Endothelial cell of umbilical vein (primary cell): Measurements from ENCODE around the gene SEC61A1. TPM values are rescaled to one million over a fixed set of nuclear protein-coding genes. Genes with fewer than 3 reads are reported as not detected.

Experiments used
- BruUV-seq: library from RNA; stranded (reverse); fragments of 400-500 nt; replicated peaks from 2 replicates; lab custom pipeline; 2021; lab: Mats Ljungman, UMichigan
- CTCF ChIA-PET: fragments of 300-600, 350-600 bp; sonication (Branson Sonifier 250); formaldehyde crosslinking; loops from one replicate; lab custom pipeline; 2021; ENCODE audit warnings: antibody characterized with exemption, inconsistent platforms; lab: Charles Lee
- POLR2A ChIA-PET: fragments of 300-600, 350-600 bp; sonication (Branson Sonifier 250); formaldehyde crosslinking; loops from one replicate; lab custom pipeline; 2021; ENCODE audit warnings: antibody characterized with exemption, inconsistent platforms; lab: Charles Lee
- DNase-seq: peaks from one replicate; pipeline ENCODE4 v3.0.0-alpha.2; 2011; ENCODE audit warnings: low read depth, low spot score
- FAIRE-seq: peaks from 2 replicates; lab custom pipeline; 2011; peaks lifted over from hg19 to GRCh38; lab: Jason Lieb, UNC
- H2AFZ ChIP-seq: 2 replicates; pipeline ENCODE4 v1.6.0; 2012; ENCODE audit warnings: low read depth, low read length, control low read depth, inconsistent platforms
- H3K27ac ChIP-seq: 2 replicates; pipeline ENCODE4 v1.5.1; 2011; ENCODE audit warnings: low read depth, mild to moderate bottlenecking, control low read depth, low read length, moderate library complexity; ENCODE audit not compliant: insufficient read depth
- H3K27me3 ChIP-seq, 2 experiments: 2 replicates each; pipeline versions ENCODE4 v1.6.0 to v1.6.1; 2011; ENCODE audit warnings: low read length in 2 of 2, mixed read lengths in 1 of 2; ENCODE audit not compliant: control insufficient read depth in 2 of 2, insufficient read depth in 2 of 2
- H3K36me3 ChIP-seq, 2 experiments: 2 replicates in 1 of 2; 3 replicates in 1 of 2; pipeline ENCODE4 v1.5.1; 2011; ENCODE audit warnings: low read length in 2 of 2, mild to moderate bottlenecking in 1 of 2, moderate library complexity in 1 of 2; ENCODE audit not compliant: control insufficient read depth in 2 of 2, insufficient read depth in 2 of 2; ENCODE audit errors: extremely low read depth in 1 of 2
- H3K4me1 ChIP-seq: 3 replicates; pipeline ENCODE4 v1.5.1; 2011; ENCODE audit warnings: mild to moderate bottlenecking, low read length; ENCODE audit not compliant: control insufficient read depth, insufficient read depth; ENCODE audit errors: extremely low read depth
- H3K4me2 ChIP-seq: 2 replicates; pipeline ENCODE4 v1.6.1; 2011; ENCODE audit warnings: low read length, control low read depth, mixed read lengths; ENCODE audit not compliant: insufficient read depth
- H3K4me3 ChIP-seq, 3 experiments: fragments of 200-600 bp in 1 of 3; sonication (generic), shearing (Covaris generic) in 1 of 3; replicated peaks in 1 of 3; 2 replicates each; pipeline ENCODE4 v1.5.1; 2011 to 2016; ENCODE audit warnings: control low read depth in 3 of 3, low read length in 3 of 3, mild to moderate bottlenecking in 2 of 3, inconsistent platforms in 1 of 3, low read depth in 1 of 3, moderate library complexity in 1 of 3; ENCODE audit not compliant: insufficient read depth in 1 of 3
- H3K79me2 ChIP-seq: 2 replicates; pipeline ENCODE4 v1.6.0; 2012; ENCODE audit warnings: low read length, inconsistent platforms; ENCODE audit not compliant: control insufficient read depth, insufficient read depth
- H3K9ac ChIP-seq: replicated peaks from 2 replicates; pipeline ENCODE3; 2011; ENCODE audit warnings: low read length, control low read depth; ENCODE audit not compliant: insufficient read depth; ENCODE audit errors: extremely low read depth
- H3K9me1 ChIP-seq: replicated peaks from 3 replicates; pipeline ENCODE4 v1.6.0; 2011; ENCODE audit warnings: mild to moderate bottlenecking, low read length; ENCODE audit not compliant: control insufficient read depth, insufficient read depth; ENCODE audit errors: extremely low read depth
- H3K9me3 ChIP-seq: replicated peaks from 2 replicates; pipeline ENCODE4 v1.5.1; 2012; ENCODE audit warnings: low read length, inconsistent platforms; ENCODE audit not compliant: control insufficient read depth, insufficient read depth
- H4K20me1 ChIP-seq: replicated peaks from 2 replicates; pipeline ENCODE3; 2011; ENCODE audit warnings: mild to moderate bottlenecking, low read length; ENCODE audit not compliant: control insufficient read depth, insufficient read depth; ENCODE audit errors: extremely low read depth
- CTCF ChIP-seq, 2 donors: IDR thresholded peaks; 1 replicate in 1 of 2; 2 replicates in 1 of 2; pipeline ENCODE4 v1.5.1; 2011; ENCODE audit warnings: low read length in 2 of 2, mild to moderate bottlenecking in 2 of 2, moderate library complexity in 2 of 2, control low read depth in 1 of 2, inconsistent platforms in 1 of 2, low read depth in 1 of 2; ENCODE audit not compliant: insufficient read depth in 1 of 2; ENCODE audit errors: extremely low read depth in 1 of 2
- EZH2 ChIP-seq: IDR thresholded peaks from 2 replicates; pipeline ENCODE4 v1.6.1; 2012; ENCODE audit warnings: borderline replicate concordance, low read depth, mild to moderate bottlenecking, moderate library complexity, low read length, inconsistent platforms; ENCODE audit not compliant: severe bottlenecking
- FOS ChIP-seq: IDR thresholded peaks from 2 replicates; pipeline ENCODE4 v1.6.1; 2011; ENCODE audit warnings: mild to moderate bottlenecking, low read length, moderate library complexity, borderline replicate concordance; ENCODE audit not compliant: insufficient read depth
- GATA2 ChIP-seq: IDR thresholded peaks from 2 replicates; pipeline ENCODE4 v1.7.0; 2011; ENCODE audit warnings: low read depth, mild to moderate bottlenecking, moderate library complexity, mixed read lengths, low read length; ENCODE audit not compliant: insufficient read length, insufficient read depth
- JUN ChIP-seq: IDR thresholded peaks from 2 replicates; pipeline ENCODE4 v1.6.1; 2011; ENCODE audit warnings: borderline replicate concordance, low read depth; ENCODE audit not compliant: insufficient read length, insufficient read depth
- MYC ChIP-seq: IDR thresholded peaks from one replicate; pipeline ENCODE4 v1.6.1; 2011; ENCODE audit warnings: mild to moderate bottlenecking, low read depth, low read length
- POLR2A ChIP-seq: IDR thresholded peaks from 2 replicates; pipeline ENCODE4 v1.6.1; 2012; ENCODE audit warnings: low read depth, mild to moderate bottlenecking, control low read depth, low read length
- POLR2AphosphoS5 ChIP-seq: IDR thresholded peaks from 2 replicates; pipeline ENCODE4 v1.6.1; 2012; ENCODE audit warnings: low read depth, mild to moderate bottlenecking, control low read depth, low read length, moderate library complexity; ENCODE audit not compliant: insufficient read depth
- dilution Hi-C: fragments of 300-500 bp; cut with MboI; formaldehyde crosslinking; loops from one replicate; pipeline ENCODE4 v1.15.0; 2019; ENCODE audit warnings: low sequenced_read_pairs; ENCODE audit not compliant: extremely low pct_ligation_motif_present
- intact Hi-C: fragments of 100-400 bp; cut with micrococcal nuclease; formaldehyde crosslinking; loops from one replicate; pipeline ENCODE4 v1.10.0; 2022
- polyA plus RNA-seq, 4 experiments: library from polyadenylated mRNA; depleted of rRNA in 3 of 4; stranded (reverse) in 3 of 4; unstranded in 1 of 4; fragments of >200 nt; gene quantifications; 2 replicates each; pipeline versions ENCODE4 v1.2.1 to v1.2.3, GENCODE V29; 2011 to 2012; ENCODE audit warnings: missing spikeins in 1 of 4
- total RNA-seq: library from RNA; stranded (reverse); gene quantifications from 2 replicates; pipeline ENCODE4 v1.2.3, GENCODE V29; 2021
- TF ChIP-seq, protein P1 (sequence below): IDR thresholded peaks from 2 replicates; pipeline ENCODE4 v1.6.1; 2011; ENCODE audit not compliant: insufficient read depth, insufficient read length

The SEC61A1 gene
- total and polyA plus RNA-seq, 2 donors (not counting 3 experiments of a cell fraction or from before 2014, with no cell fraction given): 307 to 312 TPM

GRCh38 chr3:128016502-128016901 lies 35.7 kb upstream of the SEC61A1 start:
- no peak overlapping the region for H3K4me2 ChIP-seq
- H3K79me2 ChIP-seq: no peaks in the 10 kb centered on the region
- H2AFZ ChIP-seq: no peak overlapping the region
- CTCF ChIA-PET: interaction anchor here (0.7 to 1.6 kb wide), 2 partner anchors 10 to 20 kb away, joined by 4 read pairs; no protein-coding TSS in a partner anchor
- dilution Hi-C loops: no loop called here
- H3K9ac ChIP-seq: no peak overlapping the region
- no peaks in the 10 kb centered on the region for H3K9me1 ChIP-seq
- H3K4me3 ChIP-seq: no peak overlapping the region
- BruUV-seq: no TSS peak
- peaks cover 0 to 5% of the 10 kb centered on the region in 2 experiments for H3K27me3 ChIP-seq
- intact Hi-C loops: no loop called here
- TF ChIP-seq JUN: no peak
- TF ChIP-seq CTCF (IDR thresholded peaks at IDR 0.05; ENCODE audit: extremely low read depth in 1 of 2, insufficient read depth in 1 of 2, low read depth in 1 of 2, low read length in 2 of 2): no peak
- TF ChIP-seq POLR2A: no peak
- no peak for TF ChIP-seq MYC
- no peak for TF ChIP-seq EZH2
- H3K27ac ChIP-seq: no peak overlapping the region
- H4K20me1 ChIP-seq: no peaks in the 10 kb centered on the region
- FAIRE-seq (no peak), DNase-seq (no peak)
- H3K36me3 ChIP-seq: no peaks in the 10 kb centered on the region
- POLR2A ChIA-PET: no interaction called here
- H3K9me3 ChIP-seq: no peaks in the 10 kb centered on the region
- no peaks in the 10 kb centered on the region for H3K4me1 ChIP-seq

DNA sequence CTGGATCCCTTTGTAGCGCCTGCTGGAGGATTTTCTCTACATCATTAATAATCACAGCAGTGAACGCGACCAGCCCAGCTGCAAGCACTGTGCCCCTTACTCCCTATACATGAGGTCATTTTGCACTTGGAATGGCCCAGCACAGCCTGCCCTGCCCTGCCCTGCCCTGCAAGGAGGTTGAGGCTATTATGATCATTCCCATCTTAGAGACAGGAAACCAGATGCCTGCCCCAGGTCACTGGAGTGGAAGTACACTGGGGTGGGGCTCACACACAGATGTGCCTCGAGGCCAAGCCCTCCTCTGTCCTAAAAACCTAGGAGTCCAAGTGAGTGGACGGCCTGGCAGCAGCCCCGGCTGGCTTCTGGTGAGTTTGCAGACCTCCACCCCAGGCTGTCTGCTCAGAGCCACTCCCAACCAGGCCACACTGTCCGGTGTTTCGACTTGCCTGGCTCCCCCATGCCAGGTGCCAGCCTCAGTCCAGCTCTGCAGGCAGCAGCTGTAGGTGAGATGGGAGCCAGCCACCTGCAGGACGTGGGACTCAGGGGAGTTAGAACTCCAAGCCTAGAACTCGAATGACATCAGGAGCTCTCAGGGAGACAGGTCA lies 30.4 kb upstream of the SEC61A1 start:
- Histone ChIP-seq H2AFZ (no peak overlapping the region), H3K9me3 (no peaks in the 10 kb centered on the region), H3K79me2 (no peaks in the 10 kb centered on the region), H3K9me1 (no peaks in the 10 kb centered on the region), H3K36me3 (no peaks in the 10 kb centered on the region), H3K4me1 (no peaks in the 10 kb centered on the region), H3K4me3 (no peak overlapping the region), H3K9ac (no peak overlapping the region), H3K27ac (no peak overlapping the region), H3K4me2 (no peak overlapping the region), H3K27me3 (peaks cover 5 to 15% of the 10 kb centered on the region in 2 experiments), H4K20me1 (no peaks in the 10 kb centered on the region)
- DNase-seq (no peak), FAIRE-seq (no peak)
- BruUV-seq: no TSS peak
- dilution Hi-C loops: no loop called here
- POLR2A ChIA-PET: no interaction called here
- TF ChIP-seq MYC: no peak
- TF ChIP-seq POLR2A: no peak
- TF ChIP-seq CTCF (IDR thresholded peaks at IDR 0.05; ENCODE audit: extremely low read depth in 1 of 2, insufficient read depth in 1 of 2, low read depth in 1 of 2, low read length in 2 of 2): no peak
- TF ChIP-seq GATA2: no peak
- TF ChIP-seq EZH2: no peak
- TF ChIP-seq FOS: no peak
- TF ChIP-seq, protein P1, sequence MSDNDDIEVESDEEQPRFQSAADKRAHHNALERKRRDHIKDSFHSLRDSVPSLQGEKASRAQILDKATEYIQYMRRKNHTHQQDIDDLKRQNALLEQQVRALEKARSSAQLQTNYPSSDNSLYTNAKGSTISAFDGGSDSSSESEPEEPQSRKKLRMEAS: no peak
- TF ChIP-seq POLR2AphosphoS5: no peak
- TF ChIP-seq JUN: no peak
- CTCF ChIA-PET: no interaction called here
- intact Hi-C loops: no loop called here
